ENCODE data around the gene KLRF2. TPM values are rescaled to one million over a fixed set of nuclear protein-coding genes. Genes with fewer than 3 reads are reported as not detected.

Gene KLRF2, protein sequence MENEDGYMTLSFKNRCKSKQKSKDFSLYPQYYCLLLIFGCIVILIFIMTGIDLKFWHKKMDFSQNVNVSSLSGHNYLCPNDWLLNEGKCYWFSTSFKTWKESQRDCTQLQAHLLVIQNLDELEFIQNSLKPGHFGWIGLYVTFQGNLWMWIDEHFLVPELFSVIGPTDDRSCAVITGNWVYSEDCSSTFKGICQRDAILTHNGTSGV
- total RNA-seq, result not detected

DNA sequence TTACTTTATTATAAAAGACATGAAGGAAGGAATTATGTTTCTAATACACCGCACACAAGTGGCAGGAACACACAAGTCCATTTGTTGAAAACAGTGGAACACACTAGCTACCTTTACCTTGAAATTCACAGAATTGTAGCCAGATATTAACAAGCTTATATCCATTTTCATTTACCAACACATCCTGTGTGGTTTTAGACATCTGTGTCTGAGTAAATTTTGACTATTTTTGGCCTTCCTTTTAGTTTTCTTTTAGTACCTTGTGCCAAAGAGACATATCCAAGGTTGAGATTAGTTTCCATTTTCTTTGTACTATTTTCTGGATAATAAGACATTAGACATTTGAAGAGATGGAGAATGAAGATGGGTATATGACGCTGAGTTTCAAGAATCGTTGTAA, at the start of gene KLRF2:
KLRF2 (plus strand) TSS at position 244 of the 400 bp plus-strand sequence; CDS start at position 351, 107 bp downstream.
- no peak for DNase-seq (ENCODE audit: low spot score)
- H3K4me3 ChIP-seq, result no peak within 1 kb of the TSS
- no peaks in the 10 kb centered on the region for H3K27me3 ChIP-seq
- H3K9me3 ChIP-seq, result no peaks in the 10 kb centered on the region
- no peaks in the 10 kb centered on the region for H3K36me3 ChIP-seq
- no peaks in the 10 kb centered on the region for H3K4me1 ChIP-seq
- TF ChIP-seq, protein P1, sequence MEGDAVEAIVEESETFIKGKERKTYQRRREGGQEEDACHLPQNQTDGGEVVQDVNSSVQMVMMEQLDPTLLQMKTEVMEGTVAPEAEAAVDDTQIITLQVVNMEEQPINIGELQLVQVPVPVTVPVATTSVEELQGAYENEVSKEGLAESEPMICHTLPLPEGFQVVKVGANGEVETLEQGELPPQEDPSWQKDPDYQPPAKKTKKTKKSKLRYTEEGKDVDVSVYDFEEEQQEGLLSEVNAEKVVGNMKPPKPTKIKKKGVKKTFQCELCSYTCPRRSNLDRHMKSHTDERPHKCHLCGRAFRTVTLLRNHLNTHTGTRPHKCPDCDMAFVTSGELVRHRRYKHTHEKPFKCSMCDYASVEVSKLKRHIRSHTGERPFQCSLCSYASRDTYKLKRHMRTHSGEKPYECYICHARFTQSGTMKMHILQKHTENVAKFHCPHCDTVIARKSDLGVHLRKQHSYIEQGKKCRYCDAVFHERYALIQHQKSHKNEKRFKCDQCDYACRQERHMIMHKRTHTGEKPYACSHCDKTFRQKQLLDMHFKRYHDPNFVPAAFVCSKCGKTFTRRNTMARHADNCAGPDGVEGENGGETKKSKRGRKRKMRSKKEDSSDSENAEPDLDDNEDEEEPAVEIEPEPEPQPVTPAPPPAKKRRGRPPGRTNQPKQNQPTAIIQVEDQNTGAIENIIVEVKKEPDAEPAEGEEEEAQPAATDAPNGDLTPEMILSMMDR (IDR thresholded peaks at IDR 0.05), result no peak
- H3K27ac ChIP-seq, result no peak within 1 kb of the TSS

DNA sequence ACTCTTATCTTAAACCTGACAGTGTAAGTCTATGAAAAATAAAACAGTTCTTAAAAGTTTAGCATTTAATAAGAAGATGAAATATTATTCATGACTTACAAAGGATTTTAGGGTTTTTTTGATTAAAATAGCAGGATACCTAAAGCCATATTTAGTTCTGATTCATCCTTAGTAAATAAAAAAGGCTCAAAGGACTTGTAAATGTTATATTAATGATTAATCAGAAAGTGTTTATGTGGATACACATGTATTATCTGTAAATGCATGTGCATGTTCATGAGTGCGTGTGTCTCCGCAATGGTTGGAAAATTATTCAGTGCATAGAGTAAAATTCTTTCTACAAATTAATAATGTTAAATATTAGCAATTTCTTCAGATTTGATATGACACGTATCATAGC, 49.6 kb upstream of the KLRF2 start:
- Histone ChIP-seq H3K4me1 (no peaks in the 10 kb centered on the region), H3K27me3 (no peaks in the 10 kb centered on the region), H3K9me3 (no peaks in the 10 kb centered on the region), H3K4me3 (no peak overlapping the region), H3K36me3 (no peaks in the 10 kb centered on the region), H3K27ac (no peak overlapping the region)
- DNase-seq (ENCODE audit: low spot score), result no peak
- TF ChIP-seq, protein P1 (IDR thresholded peaks at IDR 0.05), result no peak

DNA sequence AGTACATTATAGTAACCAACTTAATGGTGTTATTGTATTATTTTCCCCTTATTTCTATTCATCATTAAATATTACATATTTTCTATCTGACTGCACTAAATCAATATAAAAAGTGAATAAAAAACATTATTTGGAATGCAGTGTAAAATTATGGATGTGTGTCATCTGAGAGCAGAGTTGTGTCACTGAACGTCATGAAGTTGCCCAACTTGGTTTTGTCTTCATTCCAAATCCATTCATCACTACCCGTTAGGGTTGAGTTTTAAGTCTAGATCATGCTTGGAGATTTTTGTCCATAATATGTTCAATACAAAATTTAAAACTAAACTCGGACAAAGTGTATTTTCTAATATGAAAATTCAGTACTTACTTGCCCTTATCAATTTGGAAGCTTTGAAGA, 37.9 kb upstream of the KLRF2 start:
- no peaks in the 10 kb centered on the region for H3K27me3 ChIP-seq
- DNase-seq (ENCODE audit: low spot score), result no peak
- H3K4me1 ChIP-seq, result no peaks in the 10 kb centered on the region
- no peak overlapping the region for H3K4me3 ChIP-seq
- TF ChIP-seq, protein P1 (IDR thresholded peaks at IDR 0.05), result no peak
- no peaks in the 10 kb centered on the region for H3K36me3 ChIP-seq
- H3K27ac ChIP-seq, result no peak overlapping the region
- H3K9me3 ChIP-seq, result no peaks in the 10 kb centered on the region

DNA sequence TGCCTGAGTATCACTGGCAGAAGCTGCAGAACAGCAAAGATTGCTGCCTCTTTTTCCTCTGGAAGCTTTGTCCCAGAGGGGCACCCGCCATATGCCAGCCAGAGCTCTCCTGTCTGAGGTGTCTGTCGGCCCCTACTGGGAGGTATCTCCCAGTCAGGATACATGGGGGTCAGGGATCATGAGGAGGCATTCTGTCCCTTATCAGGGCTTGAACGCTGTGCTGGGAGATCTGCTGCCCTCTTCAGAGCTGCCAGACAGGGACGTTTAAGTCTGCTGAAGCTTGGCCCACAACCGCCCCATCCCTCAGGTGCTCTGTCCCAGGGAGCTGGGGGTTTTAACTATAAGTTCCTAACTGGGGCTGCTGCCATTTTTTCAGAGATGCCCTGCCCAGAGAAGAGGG, 32.4 kb upstream of the KLRF2 start:
- DNase-seq (ENCODE audit: low spot score), result no peak
- H3K27ac ChIP-seq, result no peak overlapping the region
- no peaks in the 10 kb centered on the region for H3K4me1 ChIP-seq
- TF ChIP-seq, protein P1 (IDR thresholded peaks at IDR 0.05), result no peak
- no peaks in the 10 kb centered on the region for H3K36me3 ChIP-seq
- no peak overlapping the region for H3K4me3 ChIP-seq
- H3K27me3 ChIP-seq, result no peaks in the 10 kb centered on the region
- H3K9me3 ChIP-seq, result no peaks in the 10 kb centered on the region

DNA sequence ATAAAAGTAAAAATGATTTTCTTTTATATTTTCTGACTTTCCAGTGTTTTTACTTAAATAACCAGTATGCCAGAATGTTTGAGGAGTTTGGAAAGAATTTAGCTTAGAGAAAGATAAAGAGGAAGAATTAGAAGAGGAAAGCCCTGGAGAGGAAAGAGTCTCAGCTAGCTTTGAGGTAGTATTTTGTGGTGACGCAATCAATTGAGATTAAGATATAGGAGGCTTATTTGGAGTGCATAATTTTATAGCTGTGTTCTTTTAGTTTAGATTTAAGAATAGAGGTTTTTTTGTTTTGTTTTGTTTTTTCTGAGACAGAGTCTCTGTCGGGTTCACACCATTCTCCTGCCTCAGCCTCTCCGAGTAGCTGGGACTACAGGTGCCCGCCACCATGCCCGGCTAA, 30.2 kb upstream of the KLRF2 start:
- no peaks in the 10 kb centered on the region for H3K27me3 ChIP-seq
- H3K36me3 ChIP-seq, result no peaks in the 10 kb centered on the region
- TF ChIP-seq, protein P1 (IDR thresholded peaks at IDR 0.05), result no peak
- no peaks in the 10 kb centered on the region for H3K4me1 ChIP-seq
- no peak overlapping the region for H3K27ac ChIP-seq
- H3K9me3 ChIP-seq, result no peaks in the 10 kb centered on the region
- DNase-seq (ENCODE audit: low spot score), result no peak
- H3K4me3 ChIP-seq, result no peak overlapping the region

DNA sequence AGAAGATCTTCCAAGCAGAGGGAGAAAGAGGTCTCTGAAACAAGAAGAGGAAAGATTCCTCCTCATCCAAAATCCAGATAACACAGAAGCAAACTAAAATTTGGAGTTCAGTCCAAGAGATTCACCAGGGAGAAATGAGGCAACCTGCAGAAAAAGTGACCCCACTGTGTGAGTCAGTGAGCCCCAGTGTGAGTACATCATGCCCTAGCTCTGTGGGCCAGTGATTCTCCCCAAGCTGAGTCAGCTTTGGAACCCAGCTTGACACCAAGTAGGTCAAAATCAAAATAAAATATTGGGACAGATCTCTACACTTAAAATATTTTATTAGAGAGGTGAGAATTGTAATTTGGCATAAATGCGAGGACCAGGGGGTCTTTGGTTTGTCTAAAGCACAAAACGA, 29.4 kb upstream of the KLRF2 start:
- H3K36me3 ChIP-seq, result peaks cover 2% of the 10 kb centered on the region
- no peak overlapping the region for H3K27ac ChIP-seq
- H3K9me3 ChIP-seq, result no peaks in the 10 kb centered on the region
- DNase-seq (ENCODE audit: low spot score), result no peak
- no peaks in the 10 kb centered on the region for H3K27me3 ChIP-seq
- H3K4me1 ChIP-seq, result no peaks in the 10 kb centered on the region
- no peak overlapping the region for H3K4me3 ChIP-seq
- TF ChIP-seq, protein P1 (IDR thresholded peaks at IDR 0.05), result no peak
